Stimulated activated CD4-positive, alpha-beta T cell treated with anti-CD3 and anti-CD28 coated beads, Interleukin-2, amount 100 ng/mL, for 24 hours (primary cell): ENCODE data around the gene NOX3.

Source experiments
- DNase-seq, 2 donors: peaks; one replicate each; pipeline ENCODE4 v3.0.0-alpha.2; 2020

Gene NOX3

GRCh38 chr6:155354167-155354566 is 101.5 kb downstream of the NOX3 start:
- no peak for DNase-seq

GRCh38 chr6:155352811-155353210 is 102.8 kb downstream of the NOX3 start:
- no peak for DNase-seq

- DNase-seq: no peak
These were observed 103.6 kb downstream of the NOX3 start for GRCh38 chr6:155352130-155352420.

GRCh38 chr6:155351273-155352129 is 104.1 kb downstream of the NOX3 start:
- DNase-seq: no peak

GRCh38 chr6:155349956-155350355 is 105.7 kb downstream of the NOX3 start:
- DNase-seq: no peak

- no peak for DNase-seq
These were observed 106.5 kb downstream of the NOX3 start for GRCh38 chr6:155349129-155349528.

GRCh38 chr6:155347800-155348199 is 107.8 kb downstream of the NOX3 start:
- no peak for DNase-seq

- no peak for DNase-seq
These were observed 108.7 kb downstream of the NOX3 start for GRCh38 chr6:155346957-155347356.
